T-helper 1 cell treated with Interleukin-12 subunit alpha and Interleukin-12 subunit beta and Interleukin-4 antibody, amounts not matched to agents 30 μg/mL and 1 μg/mL, for 36 hours (primary cell): ENCODE measurements around the gene PCAT6.

Experiments
- H3K27ac Mint-ChIP-seq: one replicate; pipeline ENCODE4 v1.8.0; 2021; ENCODE audit warnings: mild to moderate bottlenecking, mixed read lengths
- H3K27me3 Mint-ChIP-seq: one replicate; pipeline ENCODE4 v1.8.0; 2021; ENCODE audit warnings: low read depth, mixed read lengths
- H3K36me3 Mint-ChIP-seq: one replicate; pipeline ENCODE4 v1.8.0; 2021; ENCODE audit warnings: low read depth, mixed read lengths
- H3K4me1 Mint-ChIP-seq: one replicate; pipeline ENCODE4 v1.8.0; 2021; ENCODE audit warnings: low read depth, mixed read lengths
- H3K4me3 Mint-ChIP-seq: one replicate; pipeline ENCODE4 v1.8.0; 2021; ENCODE audit warnings: mild to moderate bottlenecking, moderate library complexity, mixed read lengths
- H3K9me3 Mint-ChIP-seq: one replicate; pipeline ENCODE4 v1.8.0; 2021; ENCODE audit warnings: mixed read lengths

Gene PCAT6

DNA sequence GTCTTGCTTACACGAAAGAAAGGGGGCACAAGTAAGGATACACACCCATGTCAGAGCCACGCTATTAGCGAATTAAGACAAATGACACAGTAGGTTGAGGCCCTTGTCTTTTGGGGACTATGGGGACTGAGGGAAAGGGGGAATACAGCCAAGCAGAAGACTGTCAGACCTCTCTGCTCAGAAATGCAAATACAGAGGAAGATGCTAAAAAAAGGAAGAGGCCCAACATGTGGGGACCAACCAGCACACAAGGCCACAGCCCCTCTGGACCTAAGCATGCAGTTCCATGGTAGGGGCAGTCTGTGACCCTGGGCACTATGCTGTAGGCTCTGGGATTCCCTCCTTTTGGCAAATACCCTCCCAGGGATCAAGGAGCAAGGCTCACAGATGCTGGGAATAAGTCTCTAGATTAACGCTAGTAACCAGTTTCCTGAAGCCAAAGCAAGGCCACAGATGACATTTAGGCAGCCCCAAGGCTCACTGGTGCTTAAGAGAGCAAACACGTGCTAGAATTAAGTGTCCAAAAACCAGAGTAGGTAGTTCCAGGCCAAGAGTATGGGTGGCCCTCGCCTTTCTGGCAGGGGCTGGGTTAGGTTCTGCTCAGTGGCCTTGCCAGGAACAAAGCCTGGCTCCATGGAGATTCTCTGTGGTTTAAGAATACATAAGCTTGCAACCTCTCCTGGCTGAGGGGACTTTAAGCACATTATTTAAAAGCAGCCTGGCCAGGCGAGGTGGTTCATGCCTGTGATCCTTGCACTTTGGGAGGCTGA lies 40.0 kb downstream of the PCAT6 start:
- H3K27me3 Mint-ChIP-seq: no peaks in the 10 kb centered on the region
- no peaks in the 10 kb centered on the region for H3K9me3 Mint-ChIP-seq
- no peaks in the 10 kb centered on the region for H3K36me3 Mint-ChIP-seq
- H3K27ac Mint-ChIP-seq: no peak overlapping the region
- H3K4me1 Mint-ChIP-seq: peaks cover 33% of the 10 kb centered on the region
- H3K4me3 Mint-ChIP-seq: no peak overlapping the region

DNA sequence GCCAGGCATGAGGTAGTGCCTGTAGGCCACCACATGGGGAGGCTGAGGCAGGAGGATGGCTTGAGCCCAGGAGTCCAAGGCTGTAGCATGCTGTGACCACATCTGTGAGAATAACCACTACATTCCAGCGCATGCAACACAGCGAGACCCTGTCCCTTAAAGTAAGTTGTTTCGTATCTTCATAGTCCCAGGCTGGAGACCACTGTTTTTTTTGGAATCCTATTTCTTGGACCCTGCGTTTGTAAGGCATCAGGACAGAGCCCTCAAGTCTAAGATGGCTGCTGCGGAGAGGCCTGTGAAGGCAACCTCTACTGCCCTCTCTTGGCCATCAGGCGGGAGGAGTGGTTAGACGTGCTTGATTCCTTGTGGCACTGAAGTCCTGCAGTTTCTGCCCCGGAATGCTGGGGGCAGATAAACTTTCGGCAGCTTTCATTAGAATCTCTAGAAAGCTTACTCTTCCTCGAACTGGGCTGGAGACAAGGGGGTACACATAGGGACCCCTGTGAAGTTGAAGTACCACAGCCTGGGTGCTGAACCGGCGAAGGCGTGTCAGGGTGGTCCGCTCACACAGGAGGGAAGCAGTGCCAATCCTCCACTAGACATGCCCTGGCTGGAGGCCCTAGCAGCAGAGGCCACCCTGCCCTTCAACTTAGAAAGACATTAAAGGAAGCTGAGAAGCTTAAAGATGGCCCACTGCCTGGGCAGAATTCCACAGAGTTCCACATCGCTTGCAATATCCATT lies 41.6 kb downstream of the PCAT6 start:
- H3K27ac Mint-ChIP-seq: no peak overlapping the region
- peaks cover 29% of the 10 kb centered on the region for H3K4me1 Mint-ChIP-seq
- H3K36me3 Mint-ChIP-seq: no peaks in the 10 kb centered on the region
- H3K9me3 Mint-ChIP-seq: no peaks in the 10 kb centered on the region
- no peak overlapping the region for H3K4me3 Mint-ChIP-seq
- no peaks in the 10 kb centered on the region for H3K27me3 Mint-ChIP-seq

DNA sequence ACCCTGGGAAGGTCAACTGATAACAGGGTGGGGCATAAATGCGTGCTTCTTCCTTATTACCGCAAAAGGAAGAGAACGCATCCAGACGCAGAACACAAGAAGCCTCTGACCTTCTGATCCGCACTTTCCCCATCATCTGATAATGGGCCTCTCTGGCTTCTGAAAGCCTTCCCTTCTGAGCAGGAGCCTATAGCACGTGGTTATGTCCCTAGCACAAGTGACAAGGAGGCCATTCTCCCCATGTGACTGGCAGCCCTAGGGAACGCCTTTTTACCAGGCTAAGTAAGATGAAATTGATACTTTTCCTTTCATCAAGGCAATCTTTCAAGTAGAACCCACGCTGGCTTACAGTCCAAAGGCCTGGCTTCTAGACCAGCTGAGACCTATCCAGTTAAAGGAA lies 44.0 kb downstream of the PCAT6 start:
- no peak overlapping the region for H3K27ac Mint-ChIP-seq
- H3K36me3 Mint-ChIP-seq: no peaks in the 10 kb centered on the region
- peaks cover 5% of the 10 kb centered on the region for H3K27me3 Mint-ChIP-seq
- H3K4me1 Mint-ChIP-seq: peaks cover 19% of the 10 kb centered on the region
- no peaks in the 10 kb centered on the region for H3K9me3 Mint-ChIP-seq
- H3K4me3 Mint-ChIP-seq: no peak overlapping the region

DNA sequence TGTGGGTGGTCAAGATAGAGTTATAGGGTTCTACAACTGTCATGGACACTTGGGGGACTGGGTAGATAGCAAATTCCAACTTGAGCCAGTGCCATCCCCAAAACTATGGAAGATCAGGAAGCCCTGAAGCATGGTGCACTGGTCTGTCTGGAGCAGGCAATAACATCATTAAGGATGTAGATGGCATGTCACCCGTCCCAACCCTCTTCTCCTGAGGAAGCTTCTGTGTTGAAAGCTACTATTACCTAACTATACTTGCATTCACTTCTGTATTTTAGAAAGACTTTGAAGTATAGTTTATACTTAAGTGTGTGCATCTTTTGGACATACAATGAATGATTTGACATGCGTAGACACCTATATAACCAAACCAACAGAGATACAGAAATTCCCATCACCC lies 45.3 kb downstream of the PCAT6 start:
- Mint-ChIP-seq H3K4me3 (no peak overlapping the region), H3K27ac (no peak overlapping the region), H3K27me3 (peaks cover 16% of the 10 kb centered on the region), H3K4me1 (peaks cover 16% of the 10 kb centered on the region), H3K36me3 (no peaks in the 10 kb centered on the region), H3K9me3 (no peaks in the 10 kb centered on the region)

DNA sequence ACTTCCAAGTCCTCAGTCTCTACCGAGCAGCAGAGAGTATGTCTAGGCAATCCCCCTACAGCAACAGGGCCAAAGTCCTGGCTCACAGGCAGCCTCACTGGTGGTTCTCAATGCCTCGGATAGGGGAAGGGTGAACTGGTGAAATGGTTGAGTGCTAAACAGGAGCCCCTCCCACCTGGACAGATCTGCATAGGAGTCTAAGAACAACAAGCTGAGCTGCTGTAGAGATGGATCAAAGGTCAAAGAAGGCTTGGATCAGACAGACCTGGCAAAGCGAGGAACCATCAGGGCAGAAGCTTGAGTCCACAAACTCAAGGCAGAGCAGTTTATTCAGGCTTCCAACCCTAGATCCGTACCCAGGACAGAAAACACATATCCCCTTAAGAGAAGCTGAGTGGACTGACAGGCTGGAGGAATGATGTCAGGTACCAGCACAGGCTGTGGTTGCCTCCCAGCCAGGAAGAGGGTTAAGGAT lies 46.4 kb downstream of the PCAT6 start:
- Mint-ChIP-seq H3K4me3 (no peak overlapping the region), H3K27me3 (peaks cover 26% of the 10 kb centered on the region), H3K27ac (no peak overlapping the region), H3K4me1 (peaks cover 19% of the 10 kb centered on the region), H3K9me3 (no peaks in the 10 kb centered on the region), H3K36me3 (no peaks in the 10 kb centered on the region)

DNA sequence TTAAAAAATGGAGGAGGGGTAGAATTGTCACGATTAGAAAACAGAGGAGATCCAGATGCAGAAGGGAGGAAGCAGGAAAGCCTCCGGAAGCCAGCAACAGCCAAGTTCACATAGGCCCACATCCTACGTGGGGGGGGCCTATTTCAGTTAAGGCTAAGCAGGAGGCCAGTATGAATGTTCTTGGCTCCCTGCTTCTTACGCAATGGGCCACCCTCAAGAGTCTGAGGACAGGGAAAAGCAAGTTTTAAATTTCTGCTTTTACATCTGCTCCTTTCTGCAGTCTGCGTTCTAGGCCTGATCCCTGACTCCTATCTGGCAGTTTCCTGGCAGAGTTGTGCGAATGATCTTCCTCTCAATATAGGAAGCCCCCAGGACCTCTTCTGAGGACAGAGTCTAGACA lies 47.6 kb downstream of the PCAT6 start:
- Mint-ChIP-seq H3K27ac (no peak overlapping the region), H3K4me1 (peaks cover 14% of the 10 kb centered on the region), H3K4me3 (no peak overlapping the region), H3K36me3 (no peaks in the 10 kb centered on the region), H3K9me3 (no peaks in the 10 kb centered on the region), H3K27me3 (peaks cover 37% of the 10 kb centered on the region)

DNA sequence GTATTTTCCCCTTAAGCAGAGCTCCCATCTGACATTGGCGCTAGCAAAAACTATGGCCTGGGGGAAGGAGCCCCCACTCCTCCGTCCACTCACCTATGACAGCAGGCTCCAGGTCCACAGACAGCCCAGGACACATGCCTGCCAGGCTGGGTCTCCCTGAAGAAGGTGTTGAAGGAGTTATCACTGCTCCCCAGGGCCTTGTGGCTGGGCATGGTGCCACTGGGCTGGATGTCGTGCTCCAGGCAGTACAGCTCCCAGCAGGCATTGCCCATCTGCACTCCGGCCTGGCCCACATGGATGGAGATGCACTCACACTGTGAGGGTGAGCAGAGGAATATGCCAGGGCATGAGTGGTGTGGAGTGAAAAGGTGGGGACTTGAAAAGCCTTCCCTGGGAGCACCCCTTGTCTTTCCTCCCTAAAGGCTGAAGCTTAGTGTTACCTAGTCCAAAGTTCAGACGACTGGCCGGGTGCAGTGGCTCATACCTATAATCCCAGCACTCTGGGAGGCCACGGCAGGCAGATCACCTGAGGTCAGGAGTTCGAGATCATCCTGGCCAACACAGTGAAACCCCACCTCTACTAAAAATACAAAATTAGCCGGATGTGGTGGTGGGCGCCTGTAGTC lies 48.1 kb downstream of the PCAT6 start:
- H3K4me3 Mint-ChIP-seq: no peak overlapping the region
- peaks cover 41% of the 10 kb centered on the region for H3K27me3 Mint-ChIP-seq
- no peaks in the 10 kb centered on the region for H3K36me3 Mint-ChIP-seq
- no peak overlapping the region for H3K27ac Mint-ChIP-seq
- peaks cover 14% of the 10 kb centered on the region for H3K4me1 Mint-ChIP-seq
- H3K9me3 Mint-ChIP-seq: no peaks in the 10 kb centered on the region

DNA sequence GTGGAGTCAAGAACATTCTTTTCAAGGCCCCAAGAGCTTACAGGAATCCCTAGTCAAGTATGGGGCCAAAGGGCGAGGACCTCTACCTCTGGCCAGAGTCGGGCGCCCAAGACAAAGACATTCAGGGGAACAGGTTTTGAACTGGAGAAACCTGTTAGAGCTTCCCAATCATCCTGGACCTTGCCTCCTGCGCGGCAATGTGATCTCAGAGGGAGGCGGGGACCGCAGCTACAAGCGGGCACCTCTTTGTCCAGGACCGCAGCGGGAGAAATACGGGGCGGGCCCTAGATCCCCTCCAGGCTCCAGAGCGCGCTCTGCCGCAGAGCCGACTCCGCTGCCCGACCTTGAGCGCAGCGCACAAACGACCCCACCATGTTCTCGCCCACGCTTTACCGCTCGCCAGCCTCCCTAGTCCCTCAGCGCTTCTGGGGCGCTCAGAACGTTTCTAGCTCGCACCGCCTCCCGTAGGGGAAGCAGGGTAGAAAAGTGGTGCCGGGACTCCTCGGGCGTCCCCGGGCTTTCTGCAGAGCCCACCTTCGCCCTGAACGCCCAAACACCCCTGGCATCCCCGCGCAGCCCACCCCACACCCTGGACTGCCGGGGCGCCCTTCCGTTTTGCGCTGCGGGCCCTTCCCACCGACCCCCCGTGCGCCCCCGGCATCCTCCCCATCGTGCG lies 50.1 kb downstream of the PCAT6 start:
- no peaks in the 10 kb centered on the region for H3K9me3 Mint-ChIP-seq
- peak overlapping the region; percentile 80 for H3K4me3 Mint-ChIP-seq
- H3K27me3 Mint-ChIP-seq: peaks cover 59% of the 10 kb centered on the region
- no peak overlapping the region for H3K27ac Mint-ChIP-seq
- H3K4me1 Mint-ChIP-seq: peaks cover 14% of the 10 kb centered on the region
- no peaks in the 10 kb centered on the region for H3K36me3 Mint-ChIP-seq
